ENCODE data around the gene NAV1. TPM values are rescaled to one million over a fixed set of nuclear protein-coding genes. Genes with fewer than 3 reads are reported as not detected.

The NAV1 gene
- total RNA-seq, 1 experiment from 2014 or later = 51.0 TPM

DNA sequence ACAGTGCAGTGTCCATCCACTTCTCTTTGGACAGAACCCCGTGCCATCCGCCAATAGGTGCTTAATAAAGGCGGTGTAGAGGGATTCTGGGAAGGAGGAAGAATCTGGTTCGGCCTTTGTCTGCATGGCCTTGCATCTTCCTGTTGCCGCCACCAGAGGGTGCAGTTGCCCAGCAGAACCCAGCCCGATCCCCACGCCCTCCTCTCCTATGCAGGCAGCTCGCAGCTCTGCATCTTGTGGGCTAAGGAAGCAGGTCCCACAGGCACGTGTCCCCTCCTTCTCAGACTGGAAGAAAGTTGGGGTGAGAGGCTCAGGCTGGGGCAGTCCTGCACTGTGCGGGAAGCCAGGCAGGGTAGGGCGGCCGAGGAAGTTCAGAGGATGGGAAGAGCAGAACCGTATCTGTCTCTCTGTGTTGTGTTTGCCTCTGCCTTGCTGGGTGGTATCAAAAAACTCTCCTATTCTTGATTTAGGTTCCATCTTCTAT is 20.8 kb downstream of the NAV1 start:
- no peaks in the 10 kb centered on the region for H3K36me3 Mint-ChIP-seq
- ATAC-seq (peak; percentile 96), DNase-seq (ENCODE audit: low spot score) (peak; percentile 86)
- TF ChIP-seq, protein P1, sequence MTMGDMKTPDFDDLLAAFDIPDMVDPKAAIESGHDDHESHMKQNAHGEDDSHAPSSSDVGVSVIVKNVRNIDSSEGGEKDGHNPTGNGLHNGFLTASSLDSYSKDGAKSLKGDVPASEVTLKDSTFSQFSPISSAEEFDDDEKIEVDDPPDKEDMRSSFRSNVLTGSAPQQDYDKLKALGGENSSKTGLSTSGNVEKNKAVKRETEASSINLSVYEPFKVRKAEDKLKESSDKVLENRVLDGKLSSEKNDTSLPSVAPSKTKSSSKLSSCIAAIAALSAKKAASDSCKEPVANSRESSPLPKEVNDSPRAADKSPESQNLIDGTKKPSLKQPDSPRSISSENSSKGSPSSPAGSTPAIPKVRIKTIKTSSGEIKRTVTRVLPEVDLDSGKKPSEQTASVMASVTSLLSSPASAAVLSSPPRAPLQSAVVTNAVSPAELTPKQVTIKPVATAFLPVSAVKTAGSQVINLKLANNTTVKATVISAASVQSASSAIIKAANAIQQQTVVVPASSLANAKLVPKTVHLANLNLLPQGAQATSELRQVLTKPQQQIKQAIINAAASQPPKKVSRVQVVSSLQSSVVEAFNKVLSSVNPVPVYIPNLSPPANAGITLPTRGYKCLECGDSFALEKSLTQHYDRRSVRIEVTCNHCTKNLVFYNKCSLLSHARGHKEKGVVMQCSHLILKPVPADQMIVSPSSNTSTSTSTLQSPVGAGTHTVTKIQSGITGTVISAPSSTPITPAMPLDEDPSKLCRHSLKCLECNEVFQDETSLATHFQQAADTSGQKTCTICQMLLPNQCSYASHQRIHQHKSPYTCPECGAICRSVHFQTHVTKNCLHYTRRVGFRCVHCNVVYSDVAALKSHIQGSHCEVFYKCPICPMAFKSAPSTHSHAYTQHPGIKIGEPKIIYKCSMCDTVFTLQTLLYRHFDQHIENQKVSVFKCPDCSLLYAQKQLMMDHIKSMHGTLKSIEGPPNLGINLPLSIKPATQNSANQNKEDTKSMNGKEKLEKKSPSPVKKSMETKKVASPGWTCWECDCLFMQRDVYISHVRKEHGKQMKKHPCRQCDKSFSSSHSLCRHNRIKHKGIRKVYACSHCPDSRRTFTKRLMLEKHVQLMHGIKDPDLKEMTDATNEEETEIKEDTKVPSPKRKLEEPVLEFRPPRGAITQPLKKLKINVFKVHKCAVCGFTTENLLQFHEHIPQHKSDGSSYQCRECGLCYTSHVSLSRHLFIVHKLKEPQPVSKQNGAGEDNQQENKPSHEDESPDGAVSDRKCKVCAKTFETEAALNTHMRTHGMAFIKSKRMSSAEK (CRISPR knock-in tag; IDR thresholded peaks at IDR 0.05; ENCODE audit: borderline replicate concordance) = no peak
- TF ChIP-seq SP1 (CRISPR knock-in tag; conservative IDR thresholded peaks at IDR 0.05) (0 out of 2 replicates have a peak, but pooled peaks have one; percentile 35), TEAD1 (CRISPR knock-in tag; IDR thresholded peaks at IDR 0.05) (peak; percentile 47; the same call in 1 of the 2 replicates), GRHL2 (CRISPR knock-in tag; IDR thresholded peaks at IDR 0.05; ENCODE audit: insufficient replicate concordance, severe bottlenecking) (no peak), ZNF423 (CRISPR knock-in tag; IDR thresholded peaks at IDR 0.05) (no peak), ZNF219 (CRISPR knock-in tag; IDR thresholded peaks at IDR 0.05; ENCODE audit: borderline replicate concordance) (no peak), SMAD3 (CRISPR knock-in tag; IDR thresholded peaks at IDR 0.05; ENCODE audit: borderline replicate concordance) (0 out of 2 replicates have a peak, but pooled peaks have one; percentile 30), CREB1 (CRISPR knock-in tag; IDR thresholded peaks at IDR 0.05) (no peak), ETV6 (CRISPR knock-in tag; IDR thresholded peaks at IDR 0.05) (peak; percentile 62; the same call in 1 of the 2 replicates), TEAD4 (CRISPR knock-in tag; IDR thresholded peaks at IDR 0.05) (no peak)
- TF ChIP-seq, protein P2, sequence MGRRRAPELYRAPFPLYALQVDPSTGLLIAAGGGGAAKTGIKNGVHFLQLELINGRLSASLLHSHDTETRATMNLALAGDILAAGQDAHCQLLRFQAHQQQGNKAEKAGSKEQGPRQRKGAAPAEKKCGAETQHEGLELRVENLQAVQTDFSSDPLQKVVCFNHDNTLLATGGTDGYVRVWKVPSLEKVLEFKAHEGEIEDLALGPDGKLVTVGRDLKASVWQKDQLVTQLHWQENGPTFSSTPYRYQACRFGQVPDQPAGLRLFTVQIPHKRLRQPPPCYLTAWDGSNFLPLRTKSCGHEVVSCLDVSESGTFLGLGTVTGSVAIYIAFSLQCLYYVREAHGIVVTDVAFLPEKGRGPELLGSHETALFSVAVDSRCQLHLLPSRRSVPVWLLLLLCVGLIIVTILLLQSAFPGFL (CRISPR knock-in tag; IDR thresholded peaks at IDR 0.05; ENCODE audit: borderline replicate concordance) = no peak
- TF ChIP-seq, protein P3, sequence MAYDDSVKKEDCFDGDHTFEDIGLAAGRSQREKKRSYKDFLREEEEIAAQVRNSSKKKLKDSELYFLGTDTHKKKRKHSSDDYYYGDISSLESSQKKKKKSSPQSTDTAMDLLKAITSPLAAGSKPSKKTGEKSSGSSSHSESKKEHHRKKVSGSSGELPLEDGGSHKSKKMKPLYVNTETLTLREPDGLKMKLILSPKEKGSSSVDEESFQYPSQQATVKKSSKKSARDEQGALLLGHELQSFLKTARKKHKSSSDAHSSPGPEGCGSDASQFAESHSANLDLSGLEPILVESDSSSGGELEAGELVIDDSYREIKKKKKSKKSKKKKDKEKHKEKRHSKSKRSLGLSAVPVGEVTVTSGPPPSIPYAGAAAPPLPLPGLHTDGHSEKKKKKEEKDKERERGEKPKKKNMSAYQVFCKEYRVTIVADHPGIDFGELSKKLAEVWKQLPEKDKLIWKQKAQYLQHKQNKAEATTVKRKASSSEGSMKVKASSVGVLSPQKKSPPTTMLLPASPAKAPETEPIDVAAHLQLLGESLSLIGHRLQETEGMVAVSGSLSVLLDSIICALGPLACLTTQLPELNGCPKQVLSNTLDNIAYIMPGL (CRISPR knock-in tag; IDR thresholded peaks at IDR 0.05) = 0 out of 2 replicates have a peak, but pooled peaks have one; percentile 36
- TF ChIP-seq, protein P4, sequence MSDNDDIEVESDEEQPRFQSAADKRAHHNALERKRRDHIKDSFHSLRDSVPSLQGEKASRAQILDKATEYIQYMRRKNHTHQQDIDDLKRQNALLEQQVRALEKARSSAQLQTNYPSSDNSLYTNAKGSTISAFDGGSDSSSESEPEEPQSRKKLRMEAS (CRISPR knock-in tag; IDR thresholded peaks at IDR 0.05) = peak; percentile 78
- TF ChIP-seq, protein P5, sequence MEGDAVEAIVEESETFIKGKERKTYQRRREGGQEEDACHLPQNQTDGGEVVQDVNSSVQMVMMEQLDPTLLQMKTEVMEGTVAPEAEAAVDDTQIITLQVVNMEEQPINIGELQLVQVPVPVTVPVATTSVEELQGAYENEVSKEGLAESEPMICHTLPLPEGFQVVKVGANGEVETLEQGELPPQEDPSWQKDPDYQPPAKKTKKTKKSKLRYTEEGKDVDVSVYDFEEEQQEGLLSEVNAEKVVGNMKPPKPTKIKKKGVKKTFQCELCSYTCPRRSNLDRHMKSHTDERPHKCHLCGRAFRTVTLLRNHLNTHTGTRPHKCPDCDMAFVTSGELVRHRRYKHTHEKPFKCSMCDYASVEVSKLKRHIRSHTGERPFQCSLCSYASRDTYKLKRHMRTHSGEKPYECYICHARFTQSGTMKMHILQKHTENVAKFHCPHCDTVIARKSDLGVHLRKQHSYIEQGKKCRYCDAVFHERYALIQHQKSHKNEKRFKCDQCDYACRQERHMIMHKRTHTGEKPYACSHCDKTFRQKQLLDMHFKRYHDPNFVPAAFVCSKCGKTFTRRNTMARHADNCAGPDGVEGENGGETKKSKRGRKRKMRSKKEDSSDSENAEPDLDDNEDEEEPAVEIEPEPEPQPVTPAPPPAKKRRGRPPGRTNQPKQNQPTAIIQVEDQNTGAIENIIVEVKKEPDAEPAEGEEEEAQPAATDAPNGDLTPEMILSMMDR (IDR thresholded peaks at IDR 0.05) = peak; percentile 91
- peaks cover 17% of the 10 kb centered on the region for H3K4me1 Mint-ChIP-seq
- POLR2A ChIA-PET = no interaction called here
- H3K9me3 Mint-ChIP-seq = no peaks in the 10 kb centered on the region
- no peak overlapping the region for H3K4me3 Mint-ChIP-seq
- peaks cover 9% of the 10 kb centered on the region for H3K27me3 Mint-ChIP-seq (ENCODE audit: low read depth)
- CTCF ChIA-PET = interaction anchor here (0.5 to 7.8 kb wide), 49 partner anchors 8 to 318 kb away, joined by 3 to 155 read pairs (median 4); partner anchors contain the start of genes IPO9 and PHLDA3
- no peak overlapping the region for H3K27ac Mint-ChIP-seq
